ENCODE results near the gene ZNF225.
"Not testable (repeated sequence)": the region's sequence is repeated elsewhere in the genome, so short reads cannot be mapped to it uniquely, and the experiment has no call there.

ZNF225 gene

DNA sequence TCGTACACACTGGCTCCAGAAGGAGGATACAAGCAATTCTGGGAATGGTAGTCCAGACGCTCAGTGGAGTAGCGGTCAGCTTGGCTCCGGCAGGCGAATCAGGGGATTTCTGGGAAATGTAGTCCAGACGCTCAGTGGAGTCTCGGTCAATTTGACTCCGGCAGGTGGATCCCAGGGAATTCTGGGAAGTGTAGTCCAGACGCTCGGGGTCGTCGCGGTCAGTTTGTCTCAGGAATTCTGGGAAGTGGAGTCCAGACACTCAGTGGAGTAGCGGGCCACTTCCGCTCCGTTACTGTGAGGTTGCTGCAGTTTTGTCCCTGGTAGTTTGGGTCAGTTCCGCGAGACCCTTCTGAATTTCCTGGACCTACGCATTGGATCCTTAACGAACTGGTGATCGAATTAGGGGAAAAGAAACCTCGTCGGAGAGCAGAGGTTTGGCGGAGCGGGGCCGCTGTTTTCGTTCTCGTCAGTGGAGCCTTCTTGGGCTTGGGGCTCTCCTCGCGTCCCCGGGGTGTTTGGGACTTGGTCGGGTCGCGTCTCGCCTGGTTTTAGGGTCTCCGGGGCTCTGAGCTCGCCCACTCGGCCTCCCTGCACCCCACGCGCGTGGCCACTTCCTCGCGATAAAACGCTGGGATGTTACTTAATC lies at the start of gene ZNF225:
Gene ZNF225 (plus strand): TSS at position 262 of the 646 bp plus-strand sequence. CDS start 2,429 bp downstream, outside the sequence.
- DNase-seq, result peak; percentile 97

GRCh38 chr19:44066305-44066704 lies 46.9 kb upstream of the ZNF225 start:
- DNase-seq, result no peak

DNA sequence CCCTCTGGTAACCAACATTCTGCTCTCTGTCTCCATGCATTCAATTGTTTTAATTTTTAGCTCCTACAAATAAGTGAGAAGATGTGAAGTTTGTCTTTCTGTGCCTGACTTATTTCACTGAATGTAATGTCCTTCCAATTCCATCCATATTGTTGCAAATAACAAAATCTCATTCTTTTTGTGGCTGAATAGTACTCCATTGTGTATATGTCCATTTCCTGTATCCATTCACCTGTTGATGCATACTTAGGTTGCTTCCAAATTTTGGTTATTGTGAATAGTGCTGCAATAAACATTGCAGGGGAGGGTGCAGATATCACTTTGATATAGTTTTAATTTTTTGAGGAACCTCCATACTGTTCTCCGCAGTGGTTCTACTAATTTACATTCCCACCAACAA lies 43.8 kb upstream of the ZNF225 start:
- no peak for DNase-seq

GRCh38 chr19:44071824-44072542 lies 41.2 kb upstream of the ZNF225 start, which contains the start of gene ZNF284:
TSS of gene ZNF284 (plus strand) at chr19:44072159. CDS start at chr19:44076390, 4,231 bp downstream.
- DNase-seq, result peak; percentile 80

GRCh38 chr19:44072543-44073401 lies 40.4 kb upstream of the ZNF225 start:
- no peak for DNase-seq

GRCh38 chr19:44076325-44076724 lies 36.9 kb upstream of the ZNF225 start:
- DNase-seq, result no peak

DNA sequence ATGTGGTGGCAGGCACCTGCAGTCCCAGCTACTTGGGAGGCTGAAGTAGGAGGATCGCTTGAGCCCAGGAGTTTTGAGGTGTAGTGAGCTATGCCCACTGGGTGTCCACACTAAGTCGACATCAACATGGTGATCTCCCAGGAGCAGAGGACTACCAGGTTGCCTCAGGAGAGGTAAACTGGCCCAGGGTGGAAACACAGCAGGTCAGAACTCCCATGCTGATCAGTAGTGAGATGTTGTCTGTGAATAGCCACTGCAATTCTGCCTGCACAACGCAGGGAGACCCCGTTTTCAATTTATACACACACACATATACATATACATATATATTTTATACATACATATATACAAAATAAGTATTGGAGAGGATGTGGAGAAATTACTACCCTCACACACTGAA lies 21.1 kb upstream of the ZNF225 start:
- DNase-seq, result no peak

DNA sequence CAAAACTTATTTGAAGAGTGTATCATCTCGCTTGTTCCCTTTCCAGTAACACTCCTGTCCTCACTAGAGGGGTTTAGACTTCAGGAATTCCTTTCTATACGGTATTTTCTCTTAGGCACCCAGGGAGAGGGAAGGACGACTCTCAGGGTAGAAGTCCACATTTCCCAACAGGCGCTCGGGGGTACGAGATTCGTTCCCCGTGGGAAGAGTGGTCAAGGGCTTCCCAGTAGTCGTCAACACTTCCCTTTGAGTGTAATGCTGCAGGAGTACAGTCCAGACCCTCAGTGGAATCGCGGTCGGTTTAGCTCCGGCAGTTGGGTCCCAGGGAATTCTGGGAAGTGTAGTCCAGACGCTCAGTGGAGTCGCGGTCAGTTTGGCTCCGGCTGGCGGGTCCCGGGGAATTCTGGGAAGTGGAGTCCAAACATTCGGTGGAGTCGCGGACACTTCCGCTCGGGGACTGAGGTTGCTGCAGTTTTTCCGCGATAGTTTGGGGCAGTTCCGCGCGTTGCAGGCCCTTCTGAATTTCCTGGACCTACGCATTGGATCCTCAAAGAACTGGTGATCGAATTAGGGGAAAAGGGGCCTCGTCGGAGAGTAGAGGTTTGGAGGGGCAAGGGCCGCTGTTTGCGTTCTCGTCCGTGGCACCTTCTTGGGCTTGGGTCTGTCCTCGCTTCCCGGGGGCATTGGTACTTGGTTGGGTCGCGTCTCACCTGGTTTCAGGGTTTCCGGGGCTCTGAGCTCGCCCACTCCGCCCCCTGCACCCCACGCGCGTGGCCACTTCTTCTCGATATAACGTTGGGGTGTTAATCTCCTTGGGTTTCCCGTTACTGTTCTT lies 19.1 kb upstream of the ZNF225 start, which contains the start of gene ZNF224:
Gene ZNF224 (plus strand): TSS at position 431 of the 835 bp plus-strand sequence. CDS start 3,513 bp downstream, outside the sequence.
- DNase-seq, result peak; percentile 85

DNA sequence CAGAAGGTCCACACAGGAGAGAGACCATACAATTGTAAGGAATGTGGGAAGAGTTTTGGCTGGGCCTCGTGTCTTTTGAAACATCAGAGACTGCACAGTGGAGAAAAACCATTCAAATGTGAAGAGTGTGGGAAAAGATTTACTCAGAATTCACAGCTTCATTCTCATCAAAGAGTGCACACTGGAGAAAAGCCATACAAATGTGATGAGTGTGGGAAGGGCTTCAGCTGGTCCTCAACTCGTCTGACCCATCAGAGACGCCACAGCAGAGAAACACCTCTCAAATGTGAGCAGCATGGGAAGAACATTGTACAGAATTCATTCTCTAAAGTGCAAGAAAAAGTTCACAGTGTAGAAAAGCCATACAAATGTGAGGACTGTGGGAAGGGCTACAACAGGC lies 5.4 kb upstream of the ZNF225 start:
- DNase-seq, result no peak

GRCh38 chr19:44109458-44109857 lies 3.7 kb upstream of the ZNF225 start:
- no peak for DNase-seq

DNA sequence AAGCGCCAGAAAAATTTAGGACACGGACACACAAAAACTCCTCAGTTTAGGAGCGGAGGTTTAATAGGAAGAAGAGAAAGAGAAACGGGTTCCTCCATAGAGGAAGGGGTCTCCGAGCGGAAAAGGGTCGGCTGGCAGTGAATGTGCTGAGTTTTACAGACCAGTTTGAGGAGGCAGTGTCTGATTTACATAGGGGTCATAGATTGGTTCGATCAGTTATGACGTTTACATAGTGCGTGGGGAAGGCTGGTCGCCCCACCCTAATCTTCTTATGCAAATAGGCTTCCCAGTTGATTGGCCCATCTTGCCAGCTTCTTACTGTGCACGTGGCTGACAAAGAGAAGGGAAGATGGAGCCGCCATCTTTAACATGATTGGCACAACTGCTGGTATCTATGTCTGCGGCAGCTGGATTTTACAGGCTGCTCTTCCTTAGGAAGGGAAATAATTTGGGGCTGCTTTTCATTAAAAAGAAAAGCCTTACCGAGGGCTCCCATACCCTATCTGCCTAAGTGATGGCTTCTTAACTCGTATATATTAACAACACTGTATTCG lies 1.2 kb upstream of the ZNF225 start:
- no peak for DNase-seq

DNA sequence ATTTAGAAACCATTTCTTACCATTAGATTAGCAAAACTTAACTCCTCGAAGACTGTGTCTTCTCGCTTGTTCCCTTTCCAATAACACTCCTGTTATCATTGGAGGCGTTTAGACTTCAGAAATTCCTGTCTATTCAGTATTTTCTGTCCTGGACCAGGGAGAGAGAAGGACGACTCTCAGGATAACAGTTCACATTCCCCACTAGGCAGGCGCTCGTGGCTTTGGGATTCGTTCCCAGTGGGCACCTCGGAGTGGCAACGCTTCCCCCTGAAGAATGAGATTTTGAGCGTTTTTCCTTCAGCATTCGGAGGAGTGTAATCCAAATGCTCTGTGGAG lies 429 bp upstream of the ZNF225 start:
- no peak for DNase-seq

- no peak for DNase-seq
Measured at GRCh38 chr19:44113784-44114390, 688 bp downstream of the ZNF225 start.

DNA sequence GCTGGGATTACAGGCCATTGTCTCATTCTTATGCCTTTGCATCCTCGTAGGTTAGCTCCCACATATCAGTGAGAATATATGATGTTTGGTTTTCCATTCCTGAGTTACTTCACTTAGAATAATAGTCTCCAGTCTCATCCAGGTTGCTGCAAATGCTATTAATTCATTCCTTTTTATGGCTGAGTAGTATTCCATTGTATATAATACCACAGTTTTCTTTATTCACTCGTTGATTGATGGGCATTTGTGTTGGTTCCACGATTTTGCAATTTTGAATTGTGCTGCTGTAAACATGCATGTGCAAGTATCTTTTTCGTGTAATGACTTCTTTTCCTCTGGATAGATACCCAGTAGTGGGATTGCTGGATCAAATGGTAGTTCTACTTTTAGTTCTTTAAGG lies 8.0 kb downstream of the ZNF225 start:
- not testable (repeated sequence) for DNase-seq

DNA sequence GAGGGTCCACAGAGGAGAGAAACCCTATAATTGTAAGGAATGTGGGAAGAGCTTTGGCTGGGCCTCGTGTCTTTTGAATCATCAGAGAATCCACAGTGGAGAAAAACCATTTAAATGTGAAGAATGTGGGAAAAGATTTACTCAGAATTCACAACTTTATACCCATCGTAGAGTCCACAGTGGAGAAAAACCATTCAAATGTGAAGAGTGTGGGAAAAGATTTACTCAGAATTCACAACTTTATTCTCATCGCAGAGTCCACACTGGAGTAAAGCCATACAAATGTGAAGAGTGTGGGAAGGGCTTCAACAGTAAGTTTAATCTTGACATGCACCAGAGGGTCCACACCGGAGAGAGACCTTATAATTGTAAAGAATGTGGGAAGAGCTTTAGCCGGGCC lies 18.8 kb downstream of the ZNF225 start:
- DNase-seq, result no peak

- peak; percentile 44 for DNase-seq
Measured at GRCh38 chr19:44141191-44142058, 28.2 kb downstream of the ZNF225 start, which contains the start of gene ZNF234. TSS of gene ZNF234 (plus strand) at chr19:44141554. CDS start at chr19:44144633, 3,079 bp downstream.

DNA sequence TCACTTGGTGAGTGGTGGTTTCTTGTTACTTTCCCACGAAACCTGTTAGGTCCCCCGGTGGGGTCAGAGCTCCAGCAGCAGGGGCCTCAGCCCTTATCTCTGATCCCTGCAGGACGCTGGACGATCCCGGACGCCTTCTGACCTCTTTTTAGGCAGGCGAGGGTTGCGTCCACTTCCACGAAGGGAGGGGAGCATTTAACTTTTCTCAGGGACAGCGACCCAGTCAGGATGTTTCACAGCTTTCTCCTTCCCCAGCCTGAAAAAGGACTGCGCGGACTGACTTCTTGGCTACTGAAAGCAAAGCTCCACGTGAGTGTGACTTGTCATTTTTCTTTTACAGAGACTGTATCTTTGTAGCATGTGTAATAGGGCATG lies 28.8 kb downstream of the ZNF225 start:
- no peak for DNase-seq

DNA sequence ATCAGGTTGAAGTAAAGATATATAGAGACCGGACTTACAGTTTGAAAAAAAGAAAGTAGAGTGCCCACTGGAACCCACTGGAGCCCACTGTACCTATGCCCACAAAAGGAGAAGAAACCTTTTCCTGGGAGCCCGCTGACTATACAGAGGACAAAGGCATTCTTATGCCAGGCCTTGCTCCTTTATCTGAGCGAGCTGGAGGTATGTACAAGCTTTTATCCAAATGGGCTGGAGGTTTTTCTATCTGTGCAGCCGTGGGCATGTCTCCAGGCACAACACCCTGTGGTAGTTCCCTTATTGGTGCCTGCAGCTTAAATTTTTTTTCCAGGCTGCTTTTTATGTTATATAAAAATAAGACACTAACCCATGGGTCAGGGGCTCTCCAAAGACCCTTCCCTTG lies 36.6 kb downstream of the ZNF225 start:
- no peak for DNase-seq

DNA sequence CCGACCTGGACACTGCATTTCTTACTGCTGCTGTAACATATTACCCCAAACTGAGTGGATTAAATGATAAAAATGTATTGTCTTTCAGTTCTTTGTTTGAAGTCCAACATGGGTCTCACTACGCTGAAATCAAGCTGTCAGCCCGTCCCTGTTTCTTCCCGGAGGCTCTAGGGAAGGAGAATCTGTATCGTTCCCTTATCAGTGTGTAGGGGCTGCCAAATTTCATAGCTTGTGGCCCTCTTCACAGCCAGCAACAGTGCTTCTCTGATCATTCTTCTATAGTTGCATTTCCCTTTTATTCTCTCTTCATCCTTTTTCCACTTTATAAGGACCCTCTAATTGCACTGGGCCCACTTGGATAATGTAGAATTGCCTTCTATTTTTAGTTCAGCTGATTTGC lies 38.3 kb downstream of the ZNF225 start:
- DNase-seq, result no peak

DNA sequence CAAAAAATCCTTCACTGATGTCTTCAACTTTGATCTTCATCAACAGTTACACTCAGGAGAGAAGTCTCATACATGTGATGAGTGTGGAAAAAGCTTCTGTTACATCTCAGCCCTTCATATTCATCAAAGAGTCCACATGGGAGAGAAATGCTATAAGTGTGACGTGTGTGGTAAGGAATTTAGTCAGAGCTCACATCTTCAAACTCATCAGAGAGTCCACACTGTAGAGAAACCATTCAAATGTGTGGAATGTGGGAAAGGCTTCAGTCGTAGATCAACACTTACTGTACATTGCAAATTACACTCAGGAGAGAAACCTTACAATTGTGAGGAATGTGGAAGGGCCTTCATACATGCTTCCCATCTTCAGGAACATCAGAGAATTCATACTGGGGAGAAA lies 43.3 kb downstream of the ZNF225 start:
- DNase-seq, result no peak

GRCh38 chr19:44163789-44164188 lies 50.6 kb downstream of the ZNF225 start:
- no peak for DNase-seq
